Erythroblast (primary cell): ENCODE data around the gene REPS2.

Experiments used
- GATA1 ChIP-seq: IDR thresholded peaks from 2 replicates; pipeline ENCODE4 v1.6.1; 2011; ENCODE audit warnings: low read depth, mild to moderate bottlenecking, control low read depth, low read length, moderate library complexity
- POLR2A ChIP-seq: IDR thresholded peaks from 2 replicates; pipeline ENCODE4 v1.6.1; 2011; ENCODE audit warnings: mild to moderate bottlenecking, low read length

GRCh38 chrX:17040711-17041110, 94.3 kb downstream of the REPS2 start:
- TF ChIP-seq POLR2A (no peak), GATA1 (no peak)
